Vagina (tissue), 2 donors: ENCODE measurements around the gene SCTR.

Source experiments
- POLR2A ChIP-seq, 2 donors: fragments of 450-650 bp; IDR thresholded peaks; one replicate each; pipeline ENCODE4 v1.6.1; 2017; ENCODE audit warnings: antibody characterized with exemption in 2 of 2, mild to moderate bottlenecking in 2 of 2, moderate library complexity in 2 of 2
- TF ChIP-seq, protein P1 (sequence below), 3 experiments: fragments of 450-650 bp in 2 of 3; fragments of 200-600 bp in 1 of 3; sonication (generic) in 1 of 3; IDR thresholded peaks; one replicate each; pipeline ENCODE4 v1.5.1; 2017 to 2019; ENCODE audit warnings: antibody characterized with exemption in 3 of 3, mild to moderate bottlenecking in 2 of 3, moderate library complexity in 2 of 3

- TF ChIP-seq, protein P1, sequence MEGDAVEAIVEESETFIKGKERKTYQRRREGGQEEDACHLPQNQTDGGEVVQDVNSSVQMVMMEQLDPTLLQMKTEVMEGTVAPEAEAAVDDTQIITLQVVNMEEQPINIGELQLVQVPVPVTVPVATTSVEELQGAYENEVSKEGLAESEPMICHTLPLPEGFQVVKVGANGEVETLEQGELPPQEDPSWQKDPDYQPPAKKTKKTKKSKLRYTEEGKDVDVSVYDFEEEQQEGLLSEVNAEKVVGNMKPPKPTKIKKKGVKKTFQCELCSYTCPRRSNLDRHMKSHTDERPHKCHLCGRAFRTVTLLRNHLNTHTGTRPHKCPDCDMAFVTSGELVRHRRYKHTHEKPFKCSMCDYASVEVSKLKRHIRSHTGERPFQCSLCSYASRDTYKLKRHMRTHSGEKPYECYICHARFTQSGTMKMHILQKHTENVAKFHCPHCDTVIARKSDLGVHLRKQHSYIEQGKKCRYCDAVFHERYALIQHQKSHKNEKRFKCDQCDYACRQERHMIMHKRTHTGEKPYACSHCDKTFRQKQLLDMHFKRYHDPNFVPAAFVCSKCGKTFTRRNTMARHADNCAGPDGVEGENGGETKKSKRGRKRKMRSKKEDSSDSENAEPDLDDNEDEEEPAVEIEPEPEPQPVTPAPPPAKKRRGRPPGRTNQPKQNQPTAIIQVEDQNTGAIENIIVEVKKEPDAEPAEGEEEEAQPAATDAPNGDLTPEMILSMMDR (IDR thresholded peaks at IDR 0.05), result no peak
- no peak for TF ChIP-seq POLR2A (IDR thresholded peaks at IDR 0.05)
These were observed 103.0 kb downstream of the SCTR start for GRCh38 chr2:119421304-119421703.
